ENCODE data around the gene GTF2A2. TPM values are rescaled to one million over a fixed set of nuclear protein-coding genes. Genes with fewer than 3 reads are reported as not detected.
A peak's percentile ranks its signal among the peaks of the same experiment; 100 is the strongest.

The GTF2A2 gene
- total RNA-seq, 1 donor from 2014 or later: 36.8 TPM

GRCh38 chr15:59632714-59633113 lies 24.6 kb downstream of the GTF2A2 start:
- peaks cover 0 to 3% of the 10 kb centered on the region in 2 donors for H3K36me3 ChIP-seq
- no peak for DNase-seq (ENCODE audit: extremely low spot score in 2 of 2)
- TF ChIP-seq POLR2AphosphoS5 (IDR thresholded peaks at IDR 0.05; ENCODE audit: insufficient read depth in 1 of 2, low read depth in 1 of 2) (no peak), POLR2A (IDR thresholded peaks at IDR 0.05) (no peak)
- intact Hi-C loops (cut with DNase I): no loop called here
- H3K4me1 ChIP-seq: no peaks in the 10 kb centered on the region
- H3K27me3 ChIP-seq: no peaks in the 10 kb centered on the region
- no peaks in the 10 kb centered on the region for H3K9me3 ChIP-seq
- H3K4me3 ChIP-seq: no peak overlapping the region
- H3K27ac ChIP-seq: no peak overlapping the region

DNA sequence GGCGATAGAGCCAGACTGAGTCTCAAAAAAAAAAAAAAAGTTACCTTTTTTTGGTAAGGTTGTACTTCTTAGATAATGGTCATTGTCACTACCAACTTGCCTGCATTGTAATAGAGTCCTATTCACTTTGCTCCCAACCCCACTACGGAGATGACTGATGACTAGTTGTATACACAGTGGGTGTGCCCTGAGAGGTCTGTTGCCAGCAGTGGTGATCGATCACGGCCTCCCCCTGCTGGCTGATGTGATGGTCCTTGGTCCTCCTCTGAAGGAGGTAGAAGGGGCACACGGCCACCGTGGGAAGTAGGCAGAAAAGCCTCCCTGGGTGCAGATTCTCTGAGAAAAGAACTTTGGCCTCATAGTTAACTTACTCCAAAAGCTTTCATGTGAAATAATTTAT lies 35.0 kb downstream of the GTF2A2 start:
- Histone ChIP-seq H3K27me3 (no peaks in the 10 kb centered on the region), H3K27ac (no peak overlapping the region), H3K4me1 (no peaks in the 10 kb centered on the region), H3K9me3 (no peaks in the 10 kb centered on the region), H3K36me3 (no peaks in the 10 kb centered on the region), H3K4me3 (no peak overlapping the region)
- TF ChIP-seq, protein P1, sequence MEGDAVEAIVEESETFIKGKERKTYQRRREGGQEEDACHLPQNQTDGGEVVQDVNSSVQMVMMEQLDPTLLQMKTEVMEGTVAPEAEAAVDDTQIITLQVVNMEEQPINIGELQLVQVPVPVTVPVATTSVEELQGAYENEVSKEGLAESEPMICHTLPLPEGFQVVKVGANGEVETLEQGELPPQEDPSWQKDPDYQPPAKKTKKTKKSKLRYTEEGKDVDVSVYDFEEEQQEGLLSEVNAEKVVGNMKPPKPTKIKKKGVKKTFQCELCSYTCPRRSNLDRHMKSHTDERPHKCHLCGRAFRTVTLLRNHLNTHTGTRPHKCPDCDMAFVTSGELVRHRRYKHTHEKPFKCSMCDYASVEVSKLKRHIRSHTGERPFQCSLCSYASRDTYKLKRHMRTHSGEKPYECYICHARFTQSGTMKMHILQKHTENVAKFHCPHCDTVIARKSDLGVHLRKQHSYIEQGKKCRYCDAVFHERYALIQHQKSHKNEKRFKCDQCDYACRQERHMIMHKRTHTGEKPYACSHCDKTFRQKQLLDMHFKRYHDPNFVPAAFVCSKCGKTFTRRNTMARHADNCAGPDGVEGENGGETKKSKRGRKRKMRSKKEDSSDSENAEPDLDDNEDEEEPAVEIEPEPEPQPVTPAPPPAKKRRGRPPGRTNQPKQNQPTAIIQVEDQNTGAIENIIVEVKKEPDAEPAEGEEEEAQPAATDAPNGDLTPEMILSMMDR (IDR thresholded peaks at IDR 0.05): no peak
- TF ChIP-seq POLR2A (IDR thresholded peaks at IDR 0.05) (no peak), POLR2AphosphoS5 (IDR thresholded peaks at IDR 0.05; ENCODE audit: insufficient read depth in 1 of 2, low read depth in 1 of 2) (no peak)
- no peak for DNase-seq (ENCODE audit: extremely low spot score in 2 of 2)
- intact Hi-C loops (cut with DNase I): no loop called here

DNA sequence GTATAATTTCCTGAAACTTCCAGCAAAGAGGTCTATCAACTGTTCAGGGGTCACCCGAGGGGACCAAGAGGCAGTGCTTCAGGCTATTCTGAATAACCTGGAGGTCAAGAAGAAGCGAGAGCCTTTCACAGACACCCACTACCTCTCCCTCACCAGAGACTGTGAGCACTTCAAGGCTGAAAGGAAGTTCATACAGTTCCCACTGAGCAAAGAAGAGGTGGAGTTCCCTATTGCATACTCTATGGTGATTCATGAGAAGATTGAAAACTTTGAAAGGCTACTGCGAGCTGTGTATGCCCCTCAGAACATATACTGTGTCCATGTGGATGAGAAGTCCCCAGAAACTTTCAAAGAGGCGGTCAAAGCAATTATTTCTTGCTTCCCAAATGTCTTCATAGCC lies 38.9 kb downstream of the GTF2A2 start:
- Histone ChIP-seq H3K27me3 (no peaks in the 10 kb centered on the region), H3K27ac (no peak overlapping the region), H3K4me1 (no peaks in the 10 kb centered on the region), H3K9me3 (no peaks in the 10 kb centered on the region), H3K4me3 (peak overlapping the region in 1 of 2 donors; percentile 15), H3K36me3 (no peaks in the 10 kb centered on the region)
- DNase-seq (ENCODE audit: extremely low spot score in 2 of 2): no peak
- intact Hi-C loops (cut with DNase I): no loop called here
- no peak for TF ChIP-seq POLR2A (IDR thresholded peaks at IDR 0.05)
- TF ChIP-seq, protein P1 (IDR thresholded peaks at IDR 0.05): no peak
- TF ChIP-seq POLR2AphosphoS5 (IDR thresholded peaks at IDR 0.05; ENCODE audit: insufficient read depth in 1 of 2, low read depth in 1 of 2): no peak

DNA sequence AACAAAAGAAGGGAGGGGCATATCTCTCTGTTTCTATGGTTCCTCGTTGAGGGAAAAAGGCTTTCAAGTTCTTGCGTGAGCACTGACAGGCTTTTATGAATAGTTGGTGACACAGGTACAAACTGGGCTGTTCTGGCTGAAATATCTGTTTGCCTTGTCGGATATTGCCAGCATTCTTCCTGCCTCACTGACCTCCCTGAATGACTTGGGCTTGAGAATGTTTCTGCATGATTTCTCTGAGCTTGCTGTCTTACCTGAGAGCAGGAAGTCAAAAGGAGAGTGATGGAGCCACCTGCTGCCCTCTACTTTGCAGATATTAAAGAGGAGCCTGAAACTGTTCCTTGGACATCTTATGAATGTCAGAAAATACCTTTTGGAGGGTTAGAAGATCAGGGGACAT lies 40.9 kb downstream of the GTF2A2 start:
- Histone ChIP-seq H3K9me3 (no peaks in the 10 kb centered on the region), H3K4me3 (peak overlapping the region in 1 of 2 donors; percentile 1), H3K36me3 (no peaks in the 10 kb centered on the region), H3K27me3 (no peaks in the 10 kb centered on the region), H3K4me1 (no peaks in the 10 kb centered on the region), H3K27ac (no peak overlapping the region)
- TF ChIP-seq POLR2AphosphoS5 (IDR thresholded peaks at IDR 0.05; ENCODE audit: insufficient read depth in 1 of 2, low read depth in 1 of 2) (no peak), POLR2A (IDR thresholded peaks at IDR 0.05) (no peak)
- TF ChIP-seq, protein P1 (IDR thresholded peaks at IDR 0.05): no peak
- DNase-seq (ENCODE audit: extremely low spot score in 2 of 2): no peak
- intact Hi-C loops (cut with DNase I): no loop called here

- no peaks in the 10 kb centered on the region for H3K36me3 ChIP-seq
- H3K27me3 ChIP-seq: no peaks in the 10 kb centered on the region
- intact Hi-C loops (cut with DNase I): no loop called here
- no peak overlapping the region for H3K4me3 ChIP-seq
- DNase-seq (ENCODE audit: extremely low spot score in 2 of 2): no peak
- H3K27ac ChIP-seq: no peak overlapping the region
- no peaks in the 10 kb centered on the region for H3K4me1 ChIP-seq
- TF ChIP-seq, protein P1 (IDR thresholded peaks at IDR 0.05): no peak
- TF ChIP-seq POLR2A (IDR thresholded peaks at IDR 0.05) (no peak), POLR2AphosphoS5 (IDR thresholded peaks at IDR 0.05; ENCODE audit: insufficient read depth in 1 of 2, low read depth in 1 of 2) (no peak)
- H3K9me3 ChIP-seq: no peaks in the 10 kb centered on the region
Observed at GRCh38 chr15:59615661-59616060, 41.7 kb downstream of the GTF2A2 start.
